IMR-90 (cell line): ENCODE data around the gene KIF6. TPM values are rescaled to one million over a fixed set of nuclear protein-coding genes. Genes with fewer than 3 reads are reported as not detected.

Experiments used
- ATAC-seq: fragments of 200-7000 bp; cut with Tn5 transposase; 2 replicates; pipeline ENCODE4 v1.9.1; 2020; ENCODE audit warnings: low read depth, mild to moderate bottlenecking, moderate library complexity
- BruUV-seq: library from RNA; stranded (reverse); fragments of 400-500 nt; replicated peaks from 2 replicates; lab custom pipeline; 2021; lab: Mats Ljungman, UMichigan
- CTCF ChIA-PET: fragments of 300-600 bp; formaldehyde crosslinking; extraction: SDS; loops from one replicate; lab custom pipeline; 2021; ENCODE audit warnings: antibody characterized with exemption; lab: Yijun Ruan, JAX
- POLR2A ChIA-PET: fragments of 300-600 bp; sonication (Branson Sonifier 250); formaldehyde crosslinking; loops from one replicate; lab custom pipeline; 2022; ENCODE audit warnings: antibody characterized with exemption; ENCODE audit not compliant: unreplicated experiment; lab: Charles Lee
- DNase-seq: peaks from one replicate; pipeline ENCODE4 v3.0.0; 2013
- H2AFZ ChIP-seq: replicated peaks from 2 replicates; pipeline ENCODE3; 2013; ENCODE audit warnings: low read length, mild to moderate bottlenecking; ENCODE audit not compliant: poor library complexity
- H2AK5ac ChIP-seq: 2 replicates; pipeline ENCODE4 v1.6.1; 2013; ENCODE audit warnings: low read depth, low read length, inconsistent platforms
- H2AK9ac ChIP-seq: replicated peaks from 2 replicates; pipeline ENCODE3; 2013; ENCODE audit warnings: mild to moderate bottlenecking, low read depth, low read length, moderate library complexity; ENCODE audit not compliant: poor library complexity
- H2BK120ac ChIP-seq: 2 replicates; pipeline ENCODE4 v1.6.1; 2013; ENCODE audit warnings: low read depth, low read length, inconsistent platforms
- H2BK15ac ChIP-seq: 3 replicates; pipeline ENCODE4 v1.6.1; 2013; ENCODE audit warnings: low read depth, low read length, inconsistent platforms
- H2BK20ac ChIP-seq: 2 replicates; pipeline ENCODE4 v1.6.1; 2013; ENCODE audit warnings: low read depth, mild to moderate bottlenecking, inconsistent platforms, low read length, moderate library complexity
- H2BK5ac ChIP-seq: 2 replicates; pipeline ENCODE4 v1.6.1; 2013; ENCODE audit warnings: mild to moderate bottlenecking, low read depth, low read length, inconsistent platforms; ENCODE audit not compliant: poor library complexity, severe bottlenecking
- H3K14ac ChIP-seq: replicated peaks from 2 replicates; pipeline ENCODE4 v1.6.1; 2013; ENCODE audit warnings: low read depth, low read length, inconsistent platforms
- H3K18ac ChIP-seq: 2 replicates; pipeline ENCODE4 v1.6.1; 2013; ENCODE audit warnings: low read depth, low read length, control low read depth
- H3K23ac ChIP-seq: 2 replicates; pipeline ENCODE4 v1.6.1; 2013; ENCODE audit warnings: low read depth, low read length, inconsistent platforms
- H3K27ac ChIP-seq: 2 replicates; pipeline ENCODE4 v1.5.1; 2013; ENCODE audit warnings: mild to moderate bottlenecking, control low read depth, low read length; ENCODE audit not compliant: insufficient read depth
- H3K27me3 ChIP-seq: 2 replicates; pipeline ENCODE4 v1.6.1; 2013; ENCODE audit warnings: low read length; ENCODE audit not compliant: control insufficient read depth, insufficient read depth
- H3K36me3 ChIP-seq: 2 replicates; pipeline ENCODE4 v1.6.1; 2013; ENCODE audit warnings: low read length, mixed read lengths; ENCODE audit not compliant: control insufficient read depth, insufficient read depth
- H3K4ac ChIP-seq: 2 replicates; pipeline ENCODE4 v1.6.1; 2013; ENCODE audit warnings: low read depth, low read length, inconsistent platforms
- H3K4me1 ChIP-seq: 2 replicates; pipeline ENCODE4 v1.6.1; 2013; ENCODE audit warnings: low read length, mixed read lengths; ENCODE audit not compliant: control insufficient read depth, insufficient read depth
- H3K4me2 ChIP-seq: 2 replicates; pipeline ENCODE4 v1.6.1; 2013; ENCODE audit warnings: low read depth, mild to moderate bottlenecking, control low read depth, low read length, moderate library complexity
- H3K4me3 ChIP-seq: 2 replicates; pipeline ENCODE4 v1.5.1; 2013; ENCODE audit warnings: low read depth, mild to moderate bottlenecking, control low read depth, low read length, moderate library complexity; ENCODE audit not compliant: insufficient read depth
- H3K56ac ChIP-seq: 2 replicates; pipeline ENCODE4 v1.6.1; 2013; ENCODE audit warnings: low read length, inconsistent platforms; ENCODE audit not compliant: insufficient read depth; ENCODE audit errors: extremely low read depth
- H3K79me1 ChIP-seq, 2 experiments: 2 replicates each; pipeline ENCODE4 v1.6.1; 2013; ENCODE audit warnings: low read length in 2 of 2, inconsistent platforms in 1 of 2, low read depth in 1 of 2
- H3K9ac ChIP-seq: 2 replicates; pipeline ENCODE4 v1.6.1; 2013; ENCODE audit warnings: low read depth, low read length, control low read depth
- H3K9me1 ChIP-seq: 2 replicates; pipeline ENCODE4 v1.6.1; 2013; ENCODE audit warnings: low read length, inconsistent platforms; ENCODE audit not compliant: insufficient read depth
- H3K9me3 ChIP-seq: 2 replicates; pipeline ENCODE4 v1.6.1; 2013; ENCODE audit warnings: low read length; ENCODE audit not compliant: control insufficient read depth, insufficient read depth
- H4K20me1 ChIP-seq: 2 replicates; pipeline ENCODE4 v1.6.1; 2013; ENCODE audit warnings: low read length, inconsistent platforms; ENCODE audit not compliant: insufficient read depth
- H4K5ac ChIP-seq: 2 replicates; pipeline ENCODE4 v1.6.1; 2013; ENCODE audit warnings: mild to moderate bottlenecking, low read depth, low read length, control low read depth
- H4K8ac ChIP-seq, 2 experiments: 2 replicates each; pipeline ENCODE4 v1.6.1; 2013; ENCODE audit warnings: low read depth in 2 of 2, low read length in 2 of 2, control low read depth in 1 of 2, inconsistent platforms in 1 of 2
- H4K91ac ChIP-seq: 2 replicates; pipeline ENCODE4 v1.6.1; 2013; ENCODE audit warnings: low read depth, low read length, inconsistent platforms; ENCODE audit not compliant: insufficient read depth
- BHLHE40 ChIP-seq: fragments of 150-350 bp; IDR thresholded peaks from 2 replicates; pipeline ENCODE4 v1.6.1; 2016; ENCODE audit warnings: mild to moderate bottlenecking, low read depth, low read length
- CEBPB ChIP-seq: IDR thresholded peaks from 2 replicates; pipeline ENCODE4 v1.6.1; 2012; ENCODE audit warnings: low read depth, low read length, improper control_type of control experiment
- CHD1 ChIP-seq: IDR thresholded peaks from 2 replicates; pipeline ENCODE4 v1.6.1; 2012; ENCODE audit warnings: low read depth, low read length, improper control_type of control experiment
- ELK1 ChIP-seq: fragments of 150-350 bp; IDR thresholded peaks from 2 replicates; pipeline ENCODE4 v1.6.1; 2016; ENCODE audit warnings: low read depth, mild to moderate bottlenecking, low read length, moderate library complexity, borderline replicate concordance
- FOS ChIP-seq: fragments of 150-350 bp; IDR thresholded peaks from 2 replicates; pipeline ENCODE4 v1.6.1; 2016; ENCODE audit warnings: low read depth, low read length
- MAFK ChIP-seq: IDR thresholded peaks from 2 replicates; pipeline ENCODE4 v1.6.1; 2012; ENCODE audit warnings: low read depth, low read length, improper control_type of control experiment
- MAZ ChIP-seq: IDR thresholded peaks from 2 replicates; pipeline ENCODE4 v1.6.1; 2012; ENCODE audit warnings: low read depth, mild to moderate bottlenecking, low read length, improper control_type of control experiment, moderate library complexity, borderline replicate concordance
- MXI1 ChIP-seq: IDR thresholded peaks from 2 replicates; pipeline ENCODE4 v1.6.1; 2012; ENCODE audit warnings: low read depth, mild to moderate bottlenecking, low read length, moderate library complexity, borderline replicate concordance
- NFE2L2 ChIP-seq: fragments of 150-350 bp; IDR thresholded peaks from 2 replicates; pipeline ENCODE4 v1.6.1; 2016; ENCODE audit warnings: low read depth, mild to moderate bottlenecking, low read length
- POLR2A ChIP-seq: IDR thresholded peaks from 2 replicates; pipeline ENCODE4 v1.6.1; 2012; ENCODE audit warnings: mild to moderate bottlenecking, low read depth, low read length
- RAD21 ChIP-seq: IDR thresholded peaks from 2 replicates; pipeline ENCODE4 v1.6.1; 2012; ENCODE audit warnings: low read length, improper control_type of control experiment
- RCOR1 ChIP-seq: IDR thresholded peaks from 2 replicates; pipeline ENCODE4 v1.6.1; 2012; ENCODE audit warnings: mild to moderate bottlenecking, low read length, improper control_type of control experiment; ENCODE audit not compliant: insufficient replicate concordance
- RFX5 ChIP-seq: IDR thresholded peaks from 2 replicates; pipeline ENCODE4 v1.8.0; 2012; ENCODE audit warnings: low read depth, mild to moderate bottlenecking, low read length, moderate library complexity
- SMC3 ChIP-seq: fragments of 150-350 bp; IDR thresholded peaks from 2 replicates; pipeline ENCODE4 v1.6.1; 2016; ENCODE audit warnings: low read depth, mild to moderate bottlenecking, antibody characterized with exemption, low read length, moderate library complexity
- WGBS, 2 experiments: methylation state at CpG; one replicate each; pipeline versions ENCODE4 v1.1.5 to v1.1.7; 2013; ENCODE audit warnings: missing lambda C conversion rate in 2 of 2; ENCODE audit not compliant: insufficient read length in 1 of 2; ENCODE audit errors: extremely low coverage in 2 of 2; 5-methylcytosine and 5-hydroxymethylcytosine counted together
- dilution Hi-C: fragments of 300-500 bp; cut with HindIII; formaldehyde crosslinking; loops from one replicate; pipeline ENCODE4 v1.14.3; 2018; ENCODE audit warnings: low sequenced_read_pairs; ENCODE audit not compliant: unreplicated experiment
- in situ Hi-C: fragments of 300-500 bp; cut with MboI; formaldehyde crosslinking; loops from 3 replicates; pipeline ENCODE4 v1.14.3; 2019; ENCODE audit warnings: low sequenced_read_pairs, inconsistent platforms, mixed read lengths
- intact Hi-C: fragments of 100-400 bp; cut with micrococcal nuclease; formaldehyde crosslinking; loops from 2 replicates; pipeline ENCODE4 v1.10.0; 2022
- polyA plus RNA-seq, 3 experiments: library from polyadenylated mRNA; depleted of rRNA; stranded (reverse); fragments of >200 nt; gene quantifications; 2 replicates each; pipeline ENCODE4 v1.2.3, GENCODE V29; 2012; ENCODE audit warnings: low replicate concordance in 1 of 3
- total RNA-seq: library from RNA; depleted of rRNA; stranded (reverse); fragments of >200 nt; gene quantifications from 2 replicates; pipeline ENCODE4 v1.2.3, GENCODE V29; 2012
- TF ChIP-seq, protein P1 (sequence below): conservative IDR thresholded peaks from 2 replicates; pipeline ENCODE4 v1.5.1; 2012; ENCODE audit warnings: mild to moderate bottlenecking, low read depth, low read length, improper control_type of control experiment
- TF ChIP-seq, protein P2 (sequence below): fragments of 150-350 bp; IDR thresholded peaks from 2 replicates; pipeline ENCODE4 v1.6.1; 2017; ENCODE audit warnings: mild to moderate bottlenecking, antibody characterized with exemption, low read length, low read depth

The KIF6 gene
- total and polyA plus RNA-seq, 2 of the 4 experiments (the other 2 are of a cell fraction): under 0.01 to 0.10 TPM

DNA sequence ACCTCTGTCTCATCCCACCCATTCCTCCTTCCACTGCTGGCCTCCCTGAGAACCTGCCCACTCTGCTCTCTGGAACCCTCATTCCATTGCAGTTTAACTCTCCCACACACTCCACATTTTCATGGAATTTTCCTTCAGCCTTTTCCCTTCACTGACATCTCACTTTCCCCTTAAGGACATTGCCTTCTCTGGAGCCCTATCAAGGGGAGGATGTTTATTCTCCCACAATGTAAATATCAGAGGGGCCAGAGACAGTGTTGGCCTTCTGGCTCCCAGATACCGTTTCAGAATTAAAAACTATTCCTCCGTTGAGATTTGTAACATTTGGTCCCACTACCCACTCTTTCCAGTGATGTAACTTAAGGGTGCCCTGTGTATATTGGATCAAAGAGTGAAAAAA is 203.2 kb downstream of the KIF6 start:
- no peaks in the 10 kb centered on the region for H3K4me1 ChIP-seq
- WGBS, 2 experiments: no CpG with 5 or more reads among the region's 2 CpGs
- H4K20me1 ChIP-seq: no peaks in the 10 kb centered on the region
- no peak overlapping the region for H3K14ac ChIP-seq
- no peaks in the 10 kb centered on the region for H3K9me1 ChIP-seq
- CTCF ChIA-PET: no interaction called here
- H2AK9ac ChIP-seq: no peak overlapping the region
- no peaks in the 10 kb centered on the region for H3K36me3 ChIP-seq
- no peak overlapping the region for H4K91ac ChIP-seq
- no peak overlapping the region for H3K9ac ChIP-seq
- H3K27ac ChIP-seq: no peak overlapping the region
- no peak overlapping the region for H3K4me2 ChIP-seq
- dilution Hi-C loops: no loop called here
- no peaks in the 10 kb centered on the region for H3K9me3 ChIP-seq
- H2BK15ac ChIP-seq: no peak overlapping the region
- no peak overlapping the region for H4K5ac ChIP-seq
- no peak overlapping the region for H3K4me3 ChIP-seq
- H2BK5ac ChIP-seq: no peak overlapping the region
- intact Hi-C loops: no loop called here
- H3K23ac ChIP-seq: no peak overlapping the region
- H3K56ac ChIP-seq: no peak overlapping the region
- no peaks in the 10 kb centered on the region for H3K79me1 ChIP-seq
- DNase-seq (no peak), ATAC-seq (no peak)
- H3K4ac ChIP-seq: no peak overlapping the region
- H3K27me3 ChIP-seq: no peaks in the 10 kb centered on the region
- no peak overlapping the region for H4K8ac ChIP-seq
- in situ Hi-C loops: no loop called here
- H2AFZ ChIP-seq: no peak overlapping the region
- TF ChIP-seq ELK1 (no peak), MAZ (no peak), SMC3 (no peak), BHLHE40 (no peak), FOS (no peak), RAD21 (no peak), RCOR1 (no peak), CHD1 (no peak), MXI1 (no peak), CEBPB (no peak), POLR2A (no peak), RFX5 (no peak), NFE2L2 (no peak), MAFK (no peak)
- TF ChIP-seq, protein P1, sequence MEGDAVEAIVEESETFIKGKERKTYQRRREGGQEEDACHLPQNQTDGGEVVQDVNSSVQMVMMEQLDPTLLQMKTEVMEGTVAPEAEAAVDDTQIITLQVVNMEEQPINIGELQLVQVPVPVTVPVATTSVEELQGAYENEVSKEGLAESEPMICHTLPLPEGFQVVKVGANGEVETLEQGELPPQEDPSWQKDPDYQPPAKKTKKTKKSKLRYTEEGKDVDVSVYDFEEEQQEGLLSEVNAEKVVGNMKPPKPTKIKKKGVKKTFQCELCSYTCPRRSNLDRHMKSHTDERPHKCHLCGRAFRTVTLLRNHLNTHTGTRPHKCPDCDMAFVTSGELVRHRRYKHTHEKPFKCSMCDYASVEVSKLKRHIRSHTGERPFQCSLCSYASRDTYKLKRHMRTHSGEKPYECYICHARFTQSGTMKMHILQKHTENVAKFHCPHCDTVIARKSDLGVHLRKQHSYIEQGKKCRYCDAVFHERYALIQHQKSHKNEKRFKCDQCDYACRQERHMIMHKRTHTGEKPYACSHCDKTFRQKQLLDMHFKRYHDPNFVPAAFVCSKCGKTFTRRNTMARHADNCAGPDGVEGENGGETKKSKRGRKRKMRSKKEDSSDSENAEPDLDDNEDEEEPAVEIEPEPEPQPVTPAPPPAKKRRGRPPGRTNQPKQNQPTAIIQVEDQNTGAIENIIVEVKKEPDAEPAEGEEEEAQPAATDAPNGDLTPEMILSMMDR: no peak
- TF ChIP-seq, protein P2, sequence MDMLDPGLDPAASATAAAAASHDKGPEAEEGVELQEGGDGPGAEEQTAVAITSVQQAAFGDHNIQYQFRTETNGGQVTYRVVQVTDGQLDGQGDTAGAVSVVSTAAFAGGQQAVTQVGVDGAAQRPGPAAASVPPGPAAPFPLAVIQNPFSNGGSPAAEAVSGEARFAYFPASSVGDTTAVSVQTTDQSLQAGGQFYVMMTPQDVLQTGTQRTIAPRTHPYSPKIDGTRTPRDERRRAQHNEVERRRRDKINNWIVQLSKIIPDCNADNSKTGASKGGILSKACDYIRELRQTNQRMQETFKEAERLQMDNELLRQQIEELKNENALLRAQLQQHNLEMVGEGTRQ: no peak
- no peak overlapping the region for H2BK120ac ChIP-seq
- H2BK20ac ChIP-seq: no peak overlapping the region
- BruUV-seq: no TSS peak
- POLR2A ChIA-PET: interaction anchor here (0.7 kb wide), 1 partner anchor 376 kb away, joined by 3 read pairs; no protein-coding TSS in a partner anchor
- no peak overlapping the region for H3K18ac ChIP-seq
- no peak overlapping the region for H2AK5ac ChIP-seq
